Caco-2 (cell line): Measurements from ENCODE around the gene WLS. TPM values are rescaled to one million over a fixed set of nuclear protein-coding genes. Genes with fewer than 3 reads are reported as not detected.

Source experiments
- BruUV-seq: library from RNA; stranded (reverse); fragments of 400-500 nt; replicated peaks from 2 replicates; lab custom pipeline; 2021; lab: Mats Ljungman, UMichigan
- CTCF ChIA-PET: fragments of 300-600 bp; sonication (Branson Sonifier 250); formaldehyde crosslinking; loops from one replicate; lab custom pipeline; 2022; ENCODE audit warnings: antibody characterized with exemption; lab: Charles Lee
- POLR2A ChIA-PET: fragments of 300-600 bp; sonication (Branson Sonifier 250); formaldehyde crosslinking; loops from one replicate; lab custom pipeline; 2022; ENCODE audit warnings: antibody characterized with exemption; lab: Charles Lee
- DNase-seq, 2 experiments: peaks; one replicate each; pipeline versions ENCODE4 v3.0.0 to v3.0.0-alpha.2; 2020 to 2022
- H3K27me3 ChIP-seq: replicated peaks from 2 replicates; pipeline ENCODE4 v1.6.0; 2011; ENCODE audit warnings: low read length; ENCODE audit not compliant: control insufficient read depth, insufficient read depth
- H3K36me3 ChIP-seq: 2 replicates; pipeline ENCODE4 v1.5.1; 2011; ENCODE audit warnings: low read length; ENCODE audit not compliant: control insufficient read depth, insufficient read depth
- H3K4me1 ChIP-seq: fragments of 250-450 bp; sonication (Bioruptor Pico); 2 replicates; pipeline ENCODE4 v1.5.1; 2020; ENCODE audit warnings: mild to moderate bottlenecking
- H3K4me3 ChIP-seq: 2 replicates; pipeline ENCODE4 v1.5.1; 2011; ENCODE audit warnings: low read depth, mild to moderate bottlenecking, control low read depth, low read length
- H3K9me3 ChIP-seq: fragments of 250-450 bp; sonication (Bioruptor Pico); 2 replicates; pipeline ENCODE4 v1.5.1; 2020; ENCODE audit warnings: mild to moderate bottlenecking, moderate library complexity
- H3K27ac Mint-ChIP-seq: one replicate; pipeline ENCODE4 v1.8.0; 2022; ENCODE audit warnings: mixed read lengths; ENCODE audit not compliant: unreplicated experiment
- H3K27me3 Mint-ChIP-seq: one replicate; pipeline ENCODE4 v1.8.0; 2022; ENCODE audit warnings: mixed read lengths; ENCODE audit not compliant: insufficient read depth, unreplicated experiment
- H3K36me3 Mint-ChIP-seq: one replicate; pipeline ENCODE4 v1.8.0; 2022; ENCODE audit warnings: mild to moderate bottlenecking, mixed read lengths; ENCODE audit not compliant: insufficient read depth, unreplicated experiment
- H3K4me1 Mint-ChIP-seq: one replicate; pipeline ENCODE4 v1.8.0; 2022; ENCODE audit warnings: low read depth, mixed read lengths; ENCODE audit not compliant: unreplicated experiment
- H3K4me3 Mint-ChIP-seq: one replicate; pipeline ENCODE4 v1.8.0; 2022; ENCODE audit warnings: mild to moderate bottlenecking, moderate library complexity, mixed read lengths; ENCODE audit not compliant: unreplicated experiment
- H3K9me3 Mint-ChIP-seq: one replicate; pipeline ENCODE4 v1.8.0; 2022; ENCODE audit warnings: mixed read lengths; ENCODE audit not compliant: unreplicated experiment
- CTCF ChIP-seq, 2 experiments: fragments of 200-600 bp in 1 of 2; IDR thresholded peaks; 1 replicate in 1 of 2; 2 replicates in 1 of 2; pipeline versions ENCODE4 v1.5.1 to v1.8.0; 2011 to 2022; ENCODE audit warnings: antibody characterized with exemption in 1 of 2, control low read depth in 1 of 2, inconsistent platforms in 1 of 2, low read depth in 1 of 2, low read length in 1 of 2, mild to moderate bottlenecking in 1 of 2, moderate library complexity in 1 of 2; ENCODE audit not compliant: insufficient read depth in 1 of 2, severe bottlenecking in 1 of 2, unreplicated experiment in 1 of 2
- intact Hi-C: fragments of 100-400 bp; cut with micrococcal nuclease; formaldehyde crosslinking; loops from one replicate; pipeline ENCODE4 v1.10.0; 2022; ENCODE audit not compliant: unreplicated experiment
- total RNA-seq: library from RNA; stranded (reverse); gene quantifications from 2 replicates; pipeline ENCODE4 v1.2.3, GENCODE V29; 2022

Gene WLS
- total RNA-seq, 1 experiment from 2014 or later = 72.3 TPM

GRCh38 chr1:68216089-68216772 is 16.1 kb downstream of the WLS start:
- no peak for DNase-seq
- peaks cover 7% of the 10 kb centered on the region for H3K4me1 Mint-ChIP-seq
- POLR2A ChIA-PET = no interaction called here
- no peak overlapping the region for H3K4me3 Mint-ChIP-seq
- peaks cover 34% of the 10 kb centered on the region for H3K4me1 ChIP-seq
- H3K36me3 Mint-ChIP-seq = peaks cover 6% of the 10 kb centered on the region
- no peak overlapping the region for H3K4me3 ChIP-seq
- CTCF ChIA-PET = no interaction called here
- no peaks in the 10 kb centered on the region for H3K36me3 ChIP-seq
- no TSS peak for BruUV-seq
- H3K9me3 Mint-ChIP-seq = no peaks in the 10 kb centered on the region
- intact Hi-C loops = no loop called here
- H3K27ac Mint-ChIP-seq = no peak overlapping the region
- no peaks in the 10 kb centered on the region for H3K9me3 ChIP-seq
- H3K27me3 Mint-ChIP-seq = no peaks in the 10 kb centered on the region
- TF ChIP-seq CTCF (IDR thresholded peaks at IDR 0.05; ENCODE audit: insufficient read depth in 1 of 2, low read depth in 1 of 2, low read length in 1 of 2, severe bottlenecking in 1 of 2, unreplicated experiment in 1 of 2) = no peak
- no peaks in the 10 kb centered on the region for H3K27me3 ChIP-seq

- Mint-ChIP-seq H3K27ac (no peak overlapping the region), H3K9me3 (no peaks in the 10 kb centered on the region), H3K27me3 (no peaks in the 10 kb centered on the region), H3K4me3 (no peak overlapping the region), H3K4me1 (peaks cover 7% of the 10 kb centered on the region), H3K36me3 (peaks cover 6% of the 10 kb centered on the region)
- CTCF ChIA-PET = no interaction called here
- Histone ChIP-seq H3K9me3 (no peaks in the 10 kb centered on the region), H3K36me3 (no peaks in the 10 kb centered on the region), H3K4me1 (peaks cover 15% of the 10 kb centered on the region), H3K27me3 (no peaks in the 10 kb centered on the region), H3K4me3 (no peak overlapping the region)
- intact Hi-C loops = no loop called here
- no peak for TF ChIP-seq CTCF (IDR thresholded peaks at IDR 0.05; ENCODE audit: insufficient read depth in 1 of 2, low read depth in 1 of 2, low read length in 1 of 2, severe bottlenecking in 1 of 2, unreplicated experiment in 1 of 2)
- no TSS peak for BruUV-seq
- POLR2A ChIA-PET = no interaction called here
- DNase-seq = no peak
Measured at GRCh38 chr1:68213843-68214242, 18.5 kb downstream of the WLS start.

GRCh38 chr1:68211761-68212380 is 20.5 kb downstream of the WLS start:
- intact Hi-C loops = no loop called here
- no peaks in the 10 kb centered on the region for H3K27me3 ChIP-seq
- 0 out of 2 replicates have a peak, but pooled peaks cover 3% of the 10 kb centered on the region for H3K4me1 ChIP-seq
- H3K9me3 ChIP-seq = no peaks in the 10 kb centered on the region
- no TSS peak for BruUV-seq
- H3K36me3 Mint-ChIP-seq = no peaks in the 10 kb centered on the region
- H3K4me3 ChIP-seq = no peak overlapping the region
- H3K27ac Mint-ChIP-seq = no peak overlapping the region
- no peaks in the 10 kb centered on the region for H3K4me1 Mint-ChIP-seq
- no peaks in the 10 kb centered on the region for H3K9me3 Mint-ChIP-seq
- no peak for DNase-seq
- no peak overlapping the region for H3K4me3 Mint-ChIP-seq
- POLR2A ChIA-PET = no interaction called here
- TF ChIP-seq CTCF (IDR thresholded peaks at IDR 0.05; ENCODE audit: insufficient read depth in 1 of 2, low read depth in 1 of 2, low read length in 1 of 2, severe bottlenecking in 1 of 2, unreplicated experiment in 1 of 2) = no peak
- CTCF ChIA-PET = no interaction called here
- no peaks in the 10 kb centered on the region for H3K36me3 ChIP-seq
- no peaks in the 10 kb centered on the region for H3K27me3 Mint-ChIP-seq
